Measurements from ENCODE around the gene MTRFR. TPM values are rescaled to one million over a fixed set of nuclear protein-coding genes. Genes with fewer than 3 reads are reported as not detected.

Gene MTRFR
- total RNA-seq, 1 experiment from 2014 or later, result 21.0 TPM

- H3K36me3 ChIP-seq (ENCODE audit: control insufficient read depth, insufficient read depth, low read length), result peaks cover 1% of the 10 kb centered on the region; the same call in 1 of the 2 replicates
- Mint-ChIP-seq H3K27ac (ENCODE audit: unreplicated experiment) (no peak overlapping the region), H3K4me3 (ENCODE audit: unreplicated experiment) (peak overlapping the region; percentile 77), H3K27me3 (ENCODE audit: insufficient read depth, unreplicated experiment) (no peaks in the 10 kb centered on the region), H3K4me1 (ENCODE audit: low read depth, unreplicated experiment) (no peaks in the 10 kb centered on the region), H3K9me3 (ENCODE audit: unreplicated experiment) (no peaks in the 10 kb centered on the region), H3K36me3 (ENCODE audit: insufficient read depth, unreplicated experiment) (peaks cover 31% of the 10 kb centered on the region)
- no peak overlapping the region; the same call in 1 of the 2 replicates for H3K4me3 ChIP-seq (ENCODE audit: low read depth, low read length)
- TF ChIP-seq CTCF (IDR thresholded peaks at IDR 0.05; ENCODE audit: insufficient read depth in 1 of 2, low read depth in 1 of 2, low read length in 1 of 2, severe bottlenecking in 1 of 2, unreplicated experiment in 1 of 2), result no peak
- ChIA-PET CTCF (no interaction called here), POLR2A (interaction anchor here (0.6 to 1.0 kb wide), 2 partner anchors 37 to 89 kb away, joined by 3 to 4 read pairs; partner anchors contain the start of gene MPHOSPH9)
- H3K4me1 ChIP-seq, result 0 out of 2 replicates have a peak, but pooled peaks cover 5% of the 10 kb centered on the region
- intact Hi-C loops (cut with micrococcal nuclease; ENCODE audit: unreplicated experiment), result no loop called here
- no peaks in the 10 kb centered on the region for H3K9me3 ChIP-seq
- no TSS peak for BruUV-seq (replicated peaks)
- no peaks in the 10 kb centered on the region for H3K27me3 ChIP-seq (replicated peaks; ENCODE audit: control insufficient read depth, insufficient read depth, low read length)
- no peak for DNase-seq
Measured at GRCh38 chr12:123269395-123269892, 36.2 kb downstream of the MTRFR start.

GRCh38 chr12:123269896-123270213 lies 36.6 kb downstream of the MTRFR start:
- Mint-ChIP-seq H3K9me3 (ENCODE audit: unreplicated experiment) (no peaks in the 10 kb centered on the region), H3K27me3 (ENCODE audit: insufficient read depth, unreplicated experiment) (no peaks in the 10 kb centered on the region), H3K4me3 (ENCODE audit: unreplicated experiment) (peak overlapping the region; percentile 77), H3K36me3 (ENCODE audit: insufficient read depth, unreplicated experiment) (peaks cover 27% of the 10 kb centered on the region), H3K27ac (ENCODE audit: unreplicated experiment) (peak overlapping the region; percentile 50), H3K4me1 (ENCODE audit: low read depth, unreplicated experiment) (no peaks in the 10 kb centered on the region)
- Histone ChIP-seq H3K36me3 (ENCODE audit: control insufficient read depth, insufficient read depth, low read length) (peaks cover under 1% of the 10 kb centered on the region; the same call in 1 of the 2 replicates), H3K9me3 (no peaks in the 10 kb centered on the region), H3K27me3 (replicated peaks; ENCODE audit: control insufficient read depth, insufficient read depth, low read length) (no peaks in the 10 kb centered on the region), H3K4me3 (ENCODE audit: low read depth, low read length) (peak overlapping the region; percentile 63), H3K4me1 (0 out of 2 replicates have a peak, but pooled peaks cover 5% of the 10 kb centered on the region)
- DNase-seq, result no peak
- no peak for TF ChIP-seq CTCF (IDR thresholded peaks at IDR 0.05; ENCODE audit: insufficient read depth in 1 of 2, low read depth in 1 of 2, low read length in 1 of 2, severe bottlenecking in 1 of 2, unreplicated experiment in 1 of 2)
- intact Hi-C loops (cut with micrococcal nuclease; ENCODE audit: unreplicated experiment), result loop anchor here (2.0 kb wide), 1 partner anchor 95 kb away; the partner anchor contains the start of gene SBNO1
- ChIA-PET CTCF (interaction anchor here (1.0 kb wide), 1 partner anchor 114 kb away, joined by 4 read pairs; the partner anchor contains the start of gene KMT5A), POLR2A (interaction anchor here (0.6 to 1.0 kb wide), 2 partner anchors 37 to 89 kb away, joined by 3 to 4 read pairs; partner anchors contain the start of gene MPHOSPH9)
- no TSS peak for BruUV-seq (replicated peaks)

DNA sequence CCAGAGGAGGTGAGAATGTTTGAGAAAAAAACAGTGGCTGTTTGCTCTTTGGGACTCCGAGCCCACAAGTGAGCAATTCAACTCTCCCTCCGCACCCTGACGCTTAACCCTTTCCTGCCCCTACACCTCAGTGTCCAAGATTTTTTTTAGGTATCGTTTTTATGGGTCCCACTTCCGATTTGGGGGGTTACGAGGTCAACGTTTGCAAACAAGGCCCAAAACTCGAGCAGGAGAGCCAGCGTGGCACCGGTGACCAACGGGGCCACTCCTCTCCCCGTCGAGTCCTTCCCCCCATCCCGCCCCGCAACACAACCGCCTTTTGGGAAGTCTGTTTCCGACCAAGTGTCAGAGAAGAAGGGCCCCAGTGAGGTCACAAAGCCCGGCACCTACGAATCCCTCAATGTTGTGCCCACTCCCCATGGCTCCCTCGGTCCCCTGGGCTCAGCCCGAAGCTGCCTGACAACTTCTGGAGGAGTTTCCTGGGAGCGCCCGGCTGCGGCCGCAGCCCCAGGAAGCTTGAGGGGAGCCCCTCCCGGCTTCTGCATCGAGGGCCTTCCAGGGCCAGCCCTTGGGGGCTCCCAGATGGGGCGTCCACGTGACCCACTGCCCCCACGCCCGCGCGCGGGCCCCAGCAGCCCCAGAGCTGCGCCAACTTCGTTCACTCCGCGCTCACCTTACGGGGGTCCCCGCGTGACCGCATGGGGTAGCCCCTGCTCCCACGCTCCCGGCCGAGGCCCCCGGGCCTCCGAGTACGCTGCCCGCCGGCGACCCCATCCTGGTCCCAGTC lies 37.2 kb downstream of the MTRFR start:
- Mint-ChIP-seq H3K9me3 (ENCODE audit: unreplicated experiment) (no peaks in the 10 kb centered on the region), H3K27ac (ENCODE audit: unreplicated experiment) (peak overlapping the region; percentile 50), H3K4me1 (ENCODE audit: low read depth, unreplicated experiment) (no peaks in the 10 kb centered on the region), H3K4me3 (ENCODE audit: unreplicated experiment) (peak overlapping the region; percentile 77), H3K36me3 (ENCODE audit: insufficient read depth, unreplicated experiment) (peaks cover 25% of the 10 kb centered on the region), H3K27me3 (ENCODE audit: insufficient read depth, unreplicated experiment) (no peaks in the 10 kb centered on the region)
- intact Hi-C loops (cut with micrococcal nuclease; ENCODE audit: unreplicated experiment), result loop anchor here (2.0 kb wide), 1 partner anchor 94 kb away; the partner anchor contains the start of gene SBNO1
- no peaks in the 10 kb centered on the region for H3K9me3 ChIP-seq
- TF ChIP-seq CTCF (IDR thresholded peaks at IDR 0.05; ENCODE audit: insufficient read depth in 1 of 2, low read depth in 1 of 2, low read length in 1 of 2, severe bottlenecking in 1 of 2, unreplicated experiment in 1 of 2), result no peak
- H3K36me3 ChIP-seq (ENCODE audit: control insufficient read depth, insufficient read depth, low read length), result no peaks in the 10 kb centered on the region; the same call in 1 of the 2 replicates
- 0 out of 2 replicates have a peak, but pooled peaks cover 5% of the 10 kb centered on the region for H3K4me1 ChIP-seq
- H3K4me3 ChIP-seq (ENCODE audit: low read depth, low read length), result peak overlapping the region; percentile 63
- BruUV-seq (replicated peaks), result TSS peak; percentile 51
- peak in 1 of 2 experiments; percentile 17 for DNase-seq
- H3K27me3 ChIP-seq (replicated peaks; ENCODE audit: control insufficient read depth, insufficient read depth, low read length), result no peaks in the 10 kb centered on the region
- CTCF ChIA-PET, result interaction anchor here (1.0 kb wide), 1 partner anchor 113 kb away, joined by 4 read pairs; the partner anchor contains the start of gene KMT5A
- POLR2A ChIA-PET, result interaction anchor here (0.6 to 1.0 kb wide), 2 partner anchors 38 to 88 kb away, joined by 3 to 4 read pairs; partner anchors contain the start of gene MPHOSPH9
